GM12891 (cell line): ENCODE results near the gene ITM2C.

Experiments used
- POLR2A ChIP-seq: IDR thresholded peaks from 2 replicates; pipeline ENCODE4 v1.6.1; 2011; ENCODE audit warnings: low read depth, low read length, control low read depth
- POLR2AphosphoS5 ChIP-seq: IDR thresholded peaks from 2 replicates; pipeline ENCODE4 v1.6.1; 2011; ENCODE audit warnings: low read depth, low read length, control low read depth
- TAF1 ChIP-seq: IDR thresholded peaks from 2 replicates; pipeline ENCODE4 v1.6.1; 2011; ENCODE audit warnings: low read depth, low read length, control low read depth

DNA sequence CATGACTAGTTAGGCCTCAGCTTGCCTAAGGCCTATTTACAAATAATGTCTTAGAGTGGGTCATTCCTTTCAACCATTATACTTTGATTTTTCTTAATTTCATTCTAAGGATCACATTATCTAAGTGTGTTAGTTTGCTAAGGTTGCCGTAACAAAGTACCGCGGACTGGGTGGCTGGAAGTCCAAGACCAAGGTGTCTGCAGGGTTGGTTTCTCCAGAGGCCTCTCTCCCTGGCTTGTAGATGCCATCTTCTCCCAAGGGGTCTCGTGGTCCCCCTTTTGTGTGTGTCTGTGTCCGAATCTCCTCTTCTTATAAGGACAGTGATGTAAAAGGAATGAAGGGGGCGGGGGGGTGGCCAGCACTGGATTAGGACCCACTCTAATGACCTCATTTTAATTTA lies 18.4 kb upstream of the ITM2C start:
- TF ChIP-seq POLR2AphosphoS5 (no peak), POLR2A (no peak), TAF1 (no peak)
